ENCODE measurements around the gene MCTP1.

GRCh38 chr5:95066048-95066447, 218.8 kb downstream of the MCTP1 start:
- TF ChIP-seq CTCF (IDR thresholded peaks at IDR 0.05) (no peak), NR3C1 (CRISPR knock-in tag; conservative IDR thresholded peaks at IDR 0.05; ENCODE audit: low read depth) (no peak), GABPB1 (CRISPR knock-in tag; IDR thresholded peaks at IDR 0.05) (no peak), SP1 (CRISPR knock-in tag; conservative IDR thresholded peaks at IDR 0.05) (no peak), CREM (CRISPR knock-in tag; IDR thresholded peaks at IDR 0.05) (no peak), TCF7 (CRISPR knock-in tag; IDR thresholded peaks at IDR 0.05; ENCODE audit: low read depth) (no peak), NR2C2 (CRISPR knock-in tag; IDR thresholded peaks at IDR 0.05) (no peak), ETV6 (CRISPR knock-in tag; IDR thresholded peaks at IDR 0.05) (no peak), NFYB (CRISPR knock-in tag; conservative IDR thresholded peaks at IDR 0.05; ENCODE audit: low read depth) (no peak), ZNF423 (CRISPR knock-in tag; IDR thresholded peaks at IDR 0.05) (no peak)
- TF ChIP-seq, protein P1, sequence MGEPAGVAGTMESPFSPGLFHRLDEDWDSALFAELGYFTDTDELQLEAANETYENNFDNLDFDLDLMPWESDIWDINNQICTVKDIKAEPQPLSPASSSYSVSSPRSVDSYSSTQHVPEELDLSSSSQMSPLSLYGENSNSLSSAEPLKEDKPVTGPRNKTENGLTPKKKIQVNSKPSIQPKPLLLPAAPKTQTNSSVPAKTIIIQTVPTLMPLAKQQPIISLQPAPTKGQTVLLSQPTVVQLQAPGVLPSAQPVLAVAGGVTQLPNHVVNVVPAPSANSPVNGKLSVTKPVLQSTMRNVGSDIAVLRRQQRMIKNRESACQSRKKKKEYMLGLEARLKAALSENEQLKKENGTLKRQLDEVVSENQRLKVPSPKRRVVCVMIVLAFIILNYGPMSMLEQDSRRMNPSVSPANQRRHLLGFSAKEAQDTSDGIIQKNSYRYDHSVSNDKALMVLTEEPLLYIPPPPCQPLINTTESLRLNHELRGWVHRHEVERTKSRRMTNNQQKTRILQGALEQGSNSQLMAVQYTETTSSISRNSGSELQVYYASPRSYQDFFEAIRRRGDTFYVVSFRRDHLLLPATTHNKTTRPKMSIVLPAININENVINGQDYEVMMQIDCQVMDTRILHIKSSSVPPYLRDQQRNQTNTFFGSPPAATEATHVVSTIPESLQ (CRISPR knock-in tag; IDR thresholded peaks at IDR 0.05) = no peak
- TF ChIP-seq, protein P2, sequence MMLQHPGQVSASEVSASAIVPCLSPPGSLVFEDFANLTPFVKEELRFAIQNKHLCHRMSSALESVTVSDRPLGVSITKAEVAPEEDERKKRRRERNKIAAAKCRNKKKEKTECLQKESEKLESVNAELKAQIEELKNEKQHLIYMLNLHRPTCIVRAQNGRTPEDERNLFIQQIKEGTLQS (CRISPR knock-in tag; conservative IDR thresholded peaks at IDR 0.05) = no peak
- TF ChIP-seq, protein P3, sequence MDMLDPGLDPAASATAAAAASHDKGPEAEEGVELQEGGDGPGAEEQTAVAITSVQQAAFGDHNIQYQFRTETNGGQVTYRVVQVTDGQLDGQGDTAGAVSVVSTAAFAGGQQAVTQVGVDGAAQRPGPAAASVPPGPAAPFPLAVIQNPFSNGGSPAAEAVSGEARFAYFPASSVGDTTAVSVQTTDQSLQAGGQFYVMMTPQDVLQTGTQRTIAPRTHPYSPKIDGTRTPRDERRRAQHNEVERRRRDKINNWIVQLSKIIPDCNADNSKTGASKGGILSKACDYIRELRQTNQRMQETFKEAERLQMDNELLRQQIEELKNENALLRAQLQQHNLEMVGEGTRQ (CRISPR knock-in tag; IDR thresholded peaks at IDR 0.05) = no peak
- TF ChIP-seq, protein P4, sequence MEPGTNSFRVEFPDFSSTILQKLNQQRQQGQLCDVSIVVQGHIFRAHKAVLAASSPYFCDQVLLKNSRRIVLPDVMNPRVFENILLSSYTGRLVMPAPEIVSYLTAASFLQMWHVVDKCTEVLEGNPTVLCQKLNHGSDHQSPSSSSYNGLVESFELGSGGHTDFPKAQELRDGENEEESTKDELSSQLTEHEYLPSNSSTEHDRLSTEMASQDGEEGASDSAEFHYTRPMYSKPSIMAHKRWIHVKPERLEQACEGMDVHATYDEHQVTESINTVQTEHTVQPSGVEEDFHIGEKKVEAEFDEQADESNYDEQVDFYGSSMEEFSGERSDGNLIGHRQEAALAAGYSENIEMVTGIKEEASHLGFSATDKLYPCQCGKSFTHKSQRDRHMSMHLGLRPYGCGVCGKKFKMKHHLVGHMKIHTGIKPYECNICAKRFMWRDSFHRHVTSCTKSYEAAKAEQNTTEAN (CRISPR knock-in tag; IDR thresholded peaks at IDR 0.05) = no peak

Data from WTC11 (cell line).